ENCODE data around the gene HDAC4.

Gene HDAC4

GRCh38 chr2:239252393-239252792 lies 148.4 kb downstream of the HDAC4 start:
- peaks cover 88% of the 10 kb centered on the region for H3K4me1 Mint-ChIP-seq
- ATAC-seq (no peak), DNase-seq (no peak)
- H3K27ac Mint-ChIP-seq = no peak overlapping the region
- peaks cover under 1 to 2% of the 10 kb centered on the region in 2 donors for H3K9me3 Mint-ChIP-seq
- peaks cover 6% of the 10 kb centered on the region for H3K27me3 Mint-ChIP-seq
- peak overlapping the region; percentile 8 to 85 for H3K4me3 Mint-ChIP-seq

GRCh38 chr2:239251971-239252370 lies 148.8 kb downstream of the HDAC4 start:
- ATAC-seq (no peak), DNase-seq (no peak)
- H3K4me3 Mint-ChIP-seq = peak overlapping the region; percentile 8 to 9
- H3K9me3 Mint-ChIP-seq = no peaks in the 10 kb centered on the region
- H3K27ac Mint-ChIP-seq = no peak overlapping the region
- H3K27me3 Mint-ChIP-seq = peaks cover 6% of the 10 kb centered on the region
- peaks cover 88% of the 10 kb centered on the region for H3K4me1 Mint-ChIP-seq

- H3K4me3 Mint-ChIP-seq = no peak overlapping the region
- no peak for DNase-seq
- peaks cover 6% of the 10 kb centered on the region for H3K27me3 Mint-ChIP-seq
- H3K27ac Mint-ChIP-seq = peak overlapping the region in 1 of 2 donors; percentile 48
- H3K9me3 Mint-ChIP-seq = no peaks in the 10 kb centered on the region
- ATAC-seq = no peak
- H3K4me1 Mint-ChIP-seq = peaks cover 84% of the 10 kb centered on the region
These were observed 150.4 kb downstream of the HDAC4 start for GRCh38 chr2:239250216-239251081.

GRCh38 chr2:239249776-239250175 lies 151.0 kb downstream of the HDAC4 start:
- peaks cover 83% of the 10 kb centered on the region for H3K4me1 Mint-ChIP-seq
- no peak overlapping the region for H3K4me3 Mint-ChIP-seq
- ATAC-seq = no peak

GRCh38 chr2:239249048-239249447 lies 151.8 kb downstream of the HDAC4 start:
- peaks cover 81% of the 10 kb centered on the region for H3K4me1 Mint-ChIP-seq
- no peak overlapping the region for H3K4me3 Mint-ChIP-seq
- DNase-seq (no peak), ATAC-seq (no peak)
- H3K27ac Mint-ChIP-seq = no peak overlapping the region
- no peaks in the 10 kb centered on the region for H3K9me3 Mint-ChIP-seq
- peaks cover 6% of the 10 kb centered on the region for H3K27me3 Mint-ChIP-seq

More at GRCh38 chr2:239249776-239250175, 151.0 kb downstream of the HDAC4 start:
- no peaks in the 10 kb centered on the region for H3K9me3 Mint-ChIP-seq
- H3K27ac Mint-ChIP-seq = peak overlapping the region in 1 of 2 donors; percentile 48
- peaks cover 6% of the 10 kb centered on the region for H3K27me3 Mint-ChIP-seq
- DNase-seq = no peak

GRCh38 chr2:239247401-239248245 lies 153.2 kb downstream of the HDAC4 start:
- H3K4me3 Mint-ChIP-seq = peak overlapping the region in 1 of 2 donors; percentile 50
- ATAC-seq (peak; percentile 45), DNase-seq (no peak)
- no peaks in the 10 kb centered on the region for H3K9me3 Mint-ChIP-seq
- H3K27ac Mint-ChIP-seq = no peak overlapping the region
- H3K27me3 Mint-ChIP-seq = peaks cover 1% of the 10 kb centered on the region
- peaks cover 67% of the 10 kb centered on the region for H3K4me1 Mint-ChIP-seq

GRCh38 chr2:239246723-239247122 lies 154.1 kb downstream of the HDAC4 start:
- H3K27me3 Mint-ChIP-seq = no peaks in the 10 kb centered on the region
- no peak overlapping the region for H3K4me3 Mint-ChIP-seq
- H3K4me1 Mint-ChIP-seq = peaks cover 63% of the 10 kb centered on the region
- H3K27ac Mint-ChIP-seq = no peak overlapping the region
- no peaks in the 10 kb centered on the region for H3K9me3 Mint-ChIP-seq
- no peak for DNase-seq
- no peak for ATAC-seq

GRCh38 chr2:239245872-239246721 lies 154.7 kb downstream of the HDAC4 start:
- peaks cover 61% of the 10 kb centered on the region for H3K4me1 Mint-ChIP-seq
- no peak overlapping the region for H3K4me3 Mint-ChIP-seq
- H3K9me3 Mint-ChIP-seq = no peaks in the 10 kb centered on the region
- DNase-seq (no peak), ATAC-seq (no peak)
- H3K27ac Mint-ChIP-seq = peak overlapping the region in 1 of 2 donors; percentile 5
- H3K27me3 Mint-ChIP-seq = no peaks in the 10 kb centered on the region

GRCh38 chr2:239245107-239245506 lies 155.7 kb downstream of the HDAC4 start:
- H3K27ac Mint-ChIP-seq = no peak overlapping the region
- H3K4me3 Mint-ChIP-seq = no peak overlapping the region
- no peak for DNase-seq
- H3K4me1 Mint-ChIP-seq = peaks cover 68% of the 10 kb centered on the region
- ATAC-seq = no peak
- H3K27me3 Mint-ChIP-seq = no peaks in the 10 kb centered on the region
- H3K9me3 Mint-ChIP-seq = no peaks in the 10 kb centered on the region

- no peak for ATAC-seq
- DNase-seq = no peak
- H3K27me3 Mint-ChIP-seq = no peaks in the 10 kb centered on the region
- H3K27ac Mint-ChIP-seq = no peak overlapping the region
- no peak overlapping the region for H3K4me3 Mint-ChIP-seq
- H3K4me1 Mint-ChIP-seq = peaks cover 67% of the 10 kb centered on the region
- H3K9me3 Mint-ChIP-seq = no peaks in the 10 kb centered on the region
These were observed 156.2 kb downstream of the HDAC4 start for GRCh38 chr2:239244625-239245024.

- H3K4me1 Mint-ChIP-seq = peaks cover 58% of the 10 kb centered on the region
- DNase-seq (no peak), ATAC-seq (no peak)
- H3K9me3 Mint-ChIP-seq = no peaks in the 10 kb centered on the region
- no peak overlapping the region for H3K27ac Mint-ChIP-seq
- no peak overlapping the region for H3K4me3 Mint-ChIP-seq
- H3K27me3 Mint-ChIP-seq = no peaks in the 10 kb centered on the region
These were observed 159.3 kb downstream of the HDAC4 start for GRCh38 chr2:239241431-239241960.

- no peaks in the 10 kb centered on the region for H3K27me3 Mint-ChIP-seq
- DNase-seq (no peak), ATAC-seq (no peak)
- H3K27ac Mint-ChIP-seq = no peak overlapping the region
- no peak overlapping the region for H3K4me3 Mint-ChIP-seq
- peaks cover 50% of the 10 kb centered on the region for H3K4me1 Mint-ChIP-seq
- no peaks in the 10 kb centered on the region for H3K9me3 Mint-ChIP-seq
These were observed 160.4 kb downstream of the HDAC4 start for GRCh38 chr2:239240414-239240881.

GRCh38 chr2:239239607-239240413 lies 161.0 kb downstream of the HDAC4 start:
- no peaks in the 10 kb centered on the region for H3K27me3 Mint-ChIP-seq
- DNase-seq = no peak
- ATAC-seq = no peak
- no peak overlapping the region for H3K4me3 Mint-ChIP-seq
- no peaks in the 10 kb centered on the region for H3K9me3 Mint-ChIP-seq
- no peak overlapping the region for H3K27ac Mint-ChIP-seq
- peaks cover 50% of the 10 kb centered on the region for H3K4me1 Mint-ChIP-seq

Measured in stimulated activated naive CD8-positive, alpha-beta T cell treated with anti-CD3 and anti-CD28 coated beads, Interleukin-15, amount 100 ng/mL, for 72 hours (primary cell).